ENCODE measurements around the gene ETFDH.
A peak's percentile ranks its signal among the peaks of the same experiment; 100 is the strongest.

ETFDH gene

DNA sequence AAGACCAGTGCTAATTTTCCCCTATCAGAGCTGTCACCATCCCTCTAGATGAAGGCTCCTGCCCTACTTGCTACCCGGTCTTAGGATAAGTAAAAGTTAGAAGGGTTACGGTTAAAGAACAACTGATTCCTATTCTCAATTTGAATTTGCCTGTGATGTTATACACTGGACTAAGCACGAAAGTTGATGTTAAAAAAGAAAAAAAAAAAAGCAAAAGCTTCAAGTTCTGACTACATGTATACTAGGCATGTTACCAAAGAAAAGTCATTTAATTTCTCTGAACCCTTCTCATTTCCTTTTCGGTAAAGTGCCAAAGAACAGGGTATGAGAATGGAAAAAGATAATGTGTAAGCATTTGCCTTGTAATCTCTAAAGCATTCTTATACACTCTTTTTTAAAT, 52.5 kb downstream of the ETFDH start:
- in situ Hi-C loops (cut with HindIII; ENCODE audit: low sequenced_read_pairs): no loop called here
- H3K4me3 ChIP-seq (ENCODE audit: low read depth, low read length): no peak overlapping the region
- TF ChIP-seq, protein P1, sequence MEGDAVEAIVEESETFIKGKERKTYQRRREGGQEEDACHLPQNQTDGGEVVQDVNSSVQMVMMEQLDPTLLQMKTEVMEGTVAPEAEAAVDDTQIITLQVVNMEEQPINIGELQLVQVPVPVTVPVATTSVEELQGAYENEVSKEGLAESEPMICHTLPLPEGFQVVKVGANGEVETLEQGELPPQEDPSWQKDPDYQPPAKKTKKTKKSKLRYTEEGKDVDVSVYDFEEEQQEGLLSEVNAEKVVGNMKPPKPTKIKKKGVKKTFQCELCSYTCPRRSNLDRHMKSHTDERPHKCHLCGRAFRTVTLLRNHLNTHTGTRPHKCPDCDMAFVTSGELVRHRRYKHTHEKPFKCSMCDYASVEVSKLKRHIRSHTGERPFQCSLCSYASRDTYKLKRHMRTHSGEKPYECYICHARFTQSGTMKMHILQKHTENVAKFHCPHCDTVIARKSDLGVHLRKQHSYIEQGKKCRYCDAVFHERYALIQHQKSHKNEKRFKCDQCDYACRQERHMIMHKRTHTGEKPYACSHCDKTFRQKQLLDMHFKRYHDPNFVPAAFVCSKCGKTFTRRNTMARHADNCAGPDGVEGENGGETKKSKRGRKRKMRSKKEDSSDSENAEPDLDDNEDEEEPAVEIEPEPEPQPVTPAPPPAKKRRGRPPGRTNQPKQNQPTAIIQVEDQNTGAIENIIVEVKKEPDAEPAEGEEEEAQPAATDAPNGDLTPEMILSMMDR (IDR thresholded peaks at IDR 0.05; ENCODE audit: low read depth, low read length): no peak
- DNase-seq (ENCODE audit: low read depth, low spot score): no peak

- in situ Hi-C loops (cut with HindIII; ENCODE audit: low sequenced_read_pairs): no loop called here
- no peak for DNase-seq (ENCODE audit: low read depth, low spot score)
- H3K4me3 ChIP-seq (ENCODE audit: low read depth, low read length): no peak overlapping the region
- TF ChIP-seq, protein P1 (IDR thresholded peaks at IDR 0.05; ENCODE audit: low read depth, low read length): no peak
Measured at GRCh38 chr4:158726633-158727032, 54.5 kb downstream of the ETFDH start.

DNA sequence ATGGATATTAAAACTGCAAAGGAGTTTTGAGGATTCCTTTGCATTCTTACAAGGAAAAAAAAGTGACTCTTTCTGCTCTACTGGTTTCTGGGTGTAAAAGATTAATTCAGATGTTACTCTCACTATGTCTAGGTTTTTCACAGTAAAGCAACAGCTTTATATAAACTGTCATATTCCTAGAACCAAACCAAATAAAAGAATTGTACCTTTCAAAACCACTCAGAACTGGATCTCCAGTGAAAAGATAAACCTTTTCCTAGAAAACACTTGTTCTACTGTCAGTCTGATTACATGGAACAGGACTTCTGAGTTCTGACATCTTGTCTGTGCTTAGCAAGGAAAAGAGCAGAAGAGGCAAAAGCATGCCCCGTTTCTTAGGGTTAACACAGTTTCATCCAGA, 56.1 kb downstream of the ETFDH start:
- in situ Hi-C loops (cut with HindIII; ENCODE audit: low sequenced_read_pairs): no loop called here
- no peak for DNase-seq (ENCODE audit: low read depth, low spot score)
- TF ChIP-seq, protein P1 (IDR thresholded peaks at IDR 0.05; ENCODE audit: low read depth, low read length): no peak
- H3K4me3 ChIP-seq (ENCODE audit: low read depth, low read length): no peak overlapping the region

- DNase-seq (ENCODE audit: low read depth, low spot score): peak; percentile 73
- in situ Hi-C loops (cut with HindIII; ENCODE audit: low sequenced_read_pairs): no loop called here
- no peak overlapping the region for H3K4me3 ChIP-seq (ENCODE audit: low read depth, low read length)
- TF ChIP-seq, protein P1 (IDR thresholded peaks at IDR 0.05; ENCODE audit: low read depth, low read length): peak; percentile 85
Measured at GRCh38 chr4:158729716-158730559, 57.8 kb downstream of the ETFDH start.

GRCh38 chr4:158738866-158739265, 66.8 kb downstream of the ETFDH start:
- in situ Hi-C loops (cut with HindIII; ENCODE audit: low sequenced_read_pairs): no loop called here
- TF ChIP-seq, protein P1 (IDR thresholded peaks at IDR 0.05; ENCODE audit: low read depth, low read length): no peak

GRCh38 chr4:158739600-158739999, 67.5 kb downstream of the ETFDH start:
- in situ Hi-C loops (cut with HindIII; ENCODE audit: low sequenced_read_pairs): no loop called here
- H3K4me3 ChIP-seq (ENCODE audit: low read depth, low read length): no peak overlapping the region
- TF ChIP-seq, protein P1 (IDR thresholded peaks at IDR 0.05; ENCODE audit: low read depth, low read length): no peak
- DNase-seq (ENCODE audit: low read depth, low spot score): no peak

More at GRCh38 chr4:158738866-158739265, 66.8 kb downstream of the ETFDH start:
- no peak overlapping the region for H3K4me3 ChIP-seq (ENCODE audit: low read depth, low read length)
- no peak for DNase-seq (ENCODE audit: low read depth, low spot score)

All from astrocyte of the spinal cord (primary cell).